Natural killer cell treated with Interleukin-12 subunit alpha and Interleukin-12 subunit beta and Interleukin-15 and Interleukin-18, amount 100 ng/mL, for 72 hours (primary cell): ENCODE data around the gene CXCR1. TPM values are rescaled to one million over a fixed set of nuclear protein-coding genes. Genes with fewer than 3 reads are reported as not detected.
"Not testable (repeated sequence)": the region's sequence is repeated elsewhere in the genome, so short reads cannot be mapped to it uniquely, and the experiment has no call there.

ENCODE experiments used
- ATAC-seq, 2 donors: fragments of 150-1000 bp; cut with Tn5 transposase in 1 of 2; sonication (Bioruptor Pico), chemical (Tn5 transposase) in 1 of 2; 2 replicates each; pipeline ENCODE4 v1.10.0; 2021
- DNase-seq: peaks from one replicate; pipeline ENCODE4 v3.0.0; 2022; ENCODE audit warnings: low spot score
- H3K27ac Mint-ChIP-seq, 2 donors: 1 replicate in 1 of 2; 2 replicates in 1 of 2; pipeline ENCODE4 v1.8.0; 2022; ENCODE audit warnings: mixed read lengths in 2 of 2, mild to moderate bottlenecking in 1 of 2, moderate library complexity in 1 of 2
- H3K27me3 Mint-ChIP-seq, 2 donors: 1 replicate in 1 of 2; 2 replicates in 1 of 2; pipeline ENCODE4 v1.8.0; 2022; ENCODE audit warnings: mixed read lengths in 2 of 2
- H3K36me3 Mint-ChIP-seq: one replicate; pipeline ENCODE4 v1.8.0; 2022; ENCODE audit warnings: mixed read lengths
- H3K4me1 Mint-ChIP-seq, 2 donors: 1 replicate in 1 of 2; 2 replicates in 1 of 2; pipeline ENCODE4 v1.8.0; 2022; ENCODE audit warnings: low read depth in 2 of 2, mixed read lengths in 2 of 2, mild to moderate bottlenecking in 1 of 2
- H3K4me3 Mint-ChIP-seq: one replicate; pipeline ENCODE4 v1.8.0; 2022; ENCODE audit warnings: mixed read lengths
- H3K9me3 Mint-ChIP-seq: 2 replicates; pipeline ENCODE4 v1.8.0; 2022; ENCODE audit warnings: mixed read lengths
- total RNA-seq, 2 donors: library from RNA; stranded (reverse); gene quantifications; one replicate each; pipeline ENCODE4 v1.2.3, GENCODE V29; 2022

Gene CXCR1
- total RNA-seq, 2 donors from 2014 or later, result 0.28 TPM; not detected in 1

DNA sequence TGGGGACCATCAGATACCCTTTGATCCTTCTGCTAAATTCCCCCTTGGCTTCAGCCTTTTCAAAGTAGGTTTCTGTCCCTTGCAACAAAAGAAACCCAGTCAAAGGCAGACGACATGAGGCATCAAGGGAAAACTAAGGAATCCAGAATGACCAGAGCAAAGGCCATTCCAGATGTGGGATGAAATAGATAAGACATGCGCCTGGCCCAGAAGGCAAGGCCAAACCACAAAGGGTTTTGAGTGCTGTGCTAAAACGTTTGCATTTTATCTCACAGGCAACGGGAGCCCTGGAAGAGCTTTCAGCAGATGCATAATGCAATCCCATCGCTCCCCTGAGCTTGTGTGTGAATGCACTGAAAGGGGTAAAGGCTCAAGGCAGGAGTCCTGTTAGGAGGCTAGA lies 17.7 kb downstream of the CXCR1 start:
- H3K27me3 Mint-ChIP-seq, result peaks cover 0 to 10% of the 10 kb centered on the region in 2 donors
- DNase-seq (no peak), ATAC-seq (no peak)
- no peak overlapping the region for H3K27ac Mint-ChIP-seq
- no peaks in the 10 kb centered on the region for H3K9me3 Mint-ChIP-seq
- peaks cover 12 to 13% of the 10 kb centered on the region in 2 donors for H3K4me1 Mint-ChIP-seq
- H3K36me3 Mint-ChIP-seq, result no peaks in the 10 kb centered on the region
- H3K4me3 Mint-ChIP-seq, result no peak overlapping the region

DNA sequence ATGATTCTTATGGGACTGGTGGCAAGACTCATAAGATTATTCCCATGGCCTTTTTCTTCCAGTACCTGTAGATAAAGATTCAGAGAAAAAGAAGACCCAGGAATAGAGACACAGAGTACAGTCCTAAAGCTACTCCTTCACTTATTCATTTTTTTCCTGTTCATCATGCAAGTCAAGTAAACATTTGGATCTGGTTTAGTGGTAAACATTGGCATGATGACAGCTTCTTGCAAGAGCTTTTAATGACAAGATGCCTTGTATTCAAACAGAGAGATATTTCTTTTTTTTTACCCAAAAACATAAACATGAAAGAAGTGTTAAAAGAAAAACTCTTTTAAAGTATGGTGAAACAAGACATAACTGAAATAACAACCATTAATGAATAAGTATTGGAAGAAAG lies 20.7 kb downstream of the CXCR1 start:
- Mint-ChIP-seq H3K36me3 (no peaks in the 10 kb centered on the region), H3K4me1 (peaks cover 12 to 13% of the 10 kb centered on the region in 2 donors), H3K4me3 (no peak overlapping the region), H3K27ac (no peak overlapping the region), H3K9me3 (no peaks in the 10 kb centered on the region), H3K27me3 (peaks cover 0 to 10% of the 10 kb centered on the region in 2 donors)
- ATAC-seq (no peak), DNase-seq (no peak)

- ATAC-seq, result no peak
- Mint-ChIP-seq H3K9me3 (no peaks in the 10 kb centered on the region), H3K4me1 (peaks cover 7 to 11% of the 10 kb centered on the region in 2 donors), H3K27me3 (peaks cover 0 to 10% of the 10 kb centered on the region in 2 donors), H3K4me3 (no peak overlapping the region), H3K27ac (no peak overlapping the region), H3K36me3 (no peaks in the 10 kb centered on the region)
- DNase-seq, result no peak
Measured at GRCh38 chr2:218145124-218145523, 21.6 kb downstream of the CXCR1 start.

- DNase-seq (no peak), ATAC-seq (no peak)
- peaks cover 17 to 29% of the 10 kb centered on the region in 2 donors for H3K4me1 Mint-ChIP-seq
- no peak overlapping the region for H3K27ac Mint-ChIP-seq
- no peak overlapping the region for H3K4me3 Mint-ChIP-seq
- H3K36me3 Mint-ChIP-seq, result peaks cover 11% of the 10 kb centered on the region
- H3K9me3 Mint-ChIP-seq, result no peaks in the 10 kb centered on the region
- peaks cover 0 to 6% of the 10 kb centered on the region in 2 donors for H3K27me3 Mint-ChIP-seq
Measured at GRCh38 chr2:218138047-218138446, 28.7 kb downstream of the CXCR1 start.

GRCh38 chr2:218137514-218137913 lies 29.2 kb downstream of the CXCR1 start:
- Mint-ChIP-seq H3K36me3 (peaks cover 11% of the 10 kb centered on the region), H3K9me3 (no peaks in the 10 kb centered on the region), H3K27ac (no peak overlapping the region), H3K4me1 (peaks cover 22 to 33% of the 10 kb centered on the region in 2 donors), H3K27me3 (peaks cover 0 to 6% of the 10 kb centered on the region in 2 donors), H3K4me3 (no peak overlapping the region)
- DNase-seq (no peak), ATAC-seq (no peak)

DNA sequence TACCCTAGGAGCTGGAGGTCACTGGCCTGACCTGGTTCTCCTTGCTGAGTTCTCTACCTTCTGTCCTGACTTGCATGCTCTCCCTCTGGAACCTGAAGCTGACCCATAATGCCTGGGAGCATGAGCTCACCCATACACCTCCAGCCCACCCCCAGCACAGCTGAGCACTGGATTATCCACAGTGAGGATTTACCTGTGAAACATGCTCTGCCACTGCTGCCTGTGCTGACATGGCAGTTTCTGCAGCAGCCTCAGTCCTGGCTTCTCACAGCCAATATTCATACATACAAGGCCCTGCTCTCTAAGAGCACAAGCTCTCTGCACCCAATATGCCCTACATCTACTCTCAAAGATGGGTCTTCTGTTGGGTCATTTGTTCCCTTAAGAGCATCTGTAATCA lies 35.9 kb downstream of the CXCR1 start:
- H3K27me3 Mint-ChIP-seq, result no peaks in the 10 kb centered on the region
- ATAC-seq, result peak in 1 of 2 donors; percentile 30
- H3K4me3 Mint-ChIP-seq, result peak overlapping the region; percentile 80

DNA sequence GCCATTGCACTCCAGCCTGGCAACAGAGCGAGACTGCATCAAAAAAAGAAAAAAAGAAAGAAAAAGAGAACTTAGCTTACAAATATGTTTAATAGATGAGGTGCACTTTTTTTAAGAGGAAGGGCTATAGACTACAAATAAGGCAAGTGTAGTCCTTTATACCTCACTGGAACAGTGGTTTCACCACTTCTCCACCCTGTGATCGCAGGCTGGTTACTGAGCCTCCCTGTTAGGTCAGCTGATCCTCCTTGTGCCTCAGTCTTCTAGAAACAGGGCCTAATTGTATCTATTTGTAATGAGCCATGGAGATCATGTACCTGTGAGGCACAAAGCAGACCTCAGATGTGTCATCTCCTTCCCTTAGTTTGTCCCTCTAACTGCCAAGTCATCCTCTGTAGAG lies 36.4 kb downstream of the CXCR1 start:
- no peaks in the 10 kb centered on the region for H3K27me3 Mint-ChIP-seq
- no peaks in the 10 kb centered on the region for H3K36me3 Mint-ChIP-seq
- peak overlapping the region; percentile 80 for H3K4me3 Mint-ChIP-seq
- DNase-seq (no peak), ATAC-seq (peak in 1 of 2 donors; percentile 64)
- H3K4me1 Mint-ChIP-seq, result peaks cover 54 to 60% of the 10 kb centered on the region in 2 donors
- peaks cover 3% of the 10 kb centered on the region for H3K9me3 Mint-ChIP-seq
- H3K27ac Mint-ChIP-seq, result peak overlapping the region; percentile 80 to 95

More for the DNA sequence above, 35.9 kb downstream of the CXCR1 start:
- no peak for DNase-seq
- peaks cover 3% of the 10 kb centered on the region for H3K9me3 Mint-ChIP-seq
- H3K4me1 Mint-ChIP-seq, result peaks cover 50 to 60% of the 10 kb centered on the region in 2 donors
- H3K27ac Mint-ChIP-seq, result peak overlapping the region; percentile 80 to 95
- H3K36me3 Mint-ChIP-seq, result peaks cover 4% of the 10 kb centered on the region

- H3K36me3 Mint-ChIP-seq, result no peaks in the 10 kb centered on the region
- DNase-seq (no peak), ATAC-seq (no peak)
- H3K27ac Mint-ChIP-seq, result peak overlapping the region; percentile 80 to 95
- peak overlapping the region; percentile 80 for H3K4me3 Mint-ChIP-seq
- H3K4me1 Mint-ChIP-seq, result peaks cover 61 to 62% of the 10 kb centered on the region in 2 donors
- no peaks in the 10 kb centered on the region for H3K27me3 Mint-ChIP-seq
- peaks cover 3% of the 10 kb centered on the region for H3K9me3 Mint-ChIP-seq
Measured at GRCh38 chr2:218129458-218130135, 37.2 kb downstream of the CXCR1 start.

DNA sequence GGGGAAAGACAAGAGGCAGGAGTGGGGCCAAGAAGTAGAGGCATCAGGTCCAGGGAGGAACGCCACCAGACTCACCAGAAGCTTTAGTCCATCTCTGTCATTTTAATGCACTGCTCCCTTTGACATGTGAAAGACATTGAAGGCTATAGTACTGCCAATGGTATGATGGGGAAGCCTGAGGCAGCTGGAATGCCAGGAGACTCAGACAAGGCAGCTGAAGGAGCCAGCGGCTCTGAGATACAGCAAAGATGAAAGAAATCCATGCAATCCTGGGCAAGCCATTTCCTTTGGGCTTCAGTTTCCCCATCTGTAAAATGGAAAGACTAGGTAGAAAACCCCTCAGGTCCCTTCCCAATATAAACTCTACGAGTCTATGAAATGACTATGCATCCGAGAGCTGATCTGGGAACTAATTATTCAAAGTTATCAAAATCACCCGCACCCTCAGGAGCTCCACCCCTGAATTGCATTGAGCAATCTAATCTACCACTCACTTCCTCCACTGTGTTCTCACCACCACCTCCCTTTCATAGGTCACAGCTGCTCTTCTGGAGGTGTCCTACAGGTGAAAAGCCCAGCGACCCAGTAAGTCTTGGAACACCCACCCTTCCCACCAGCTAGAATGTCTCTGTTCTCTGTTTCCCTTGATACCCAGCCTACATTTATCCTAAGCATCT lies 37.8 kb downstream of the CXCR1 start:
- Mint-ChIP-seq H3K4me3 (peak overlapping the region; percentile 80), H3K27ac (peak overlapping the region; percentile 80 to 95), H3K27me3 (no peaks in the 10 kb centered on the region), H3K36me3 (no peaks in the 10 kb centered on the region), H3K9me3 (peaks cover 3% of the 10 kb centered on the region), H3K4me1 (peaks cover 62% of the 10 kb centered on the region in 2 donors)
- no peak for DNase-seq
- ATAC-seq, result peak; percentile 55 to 66

- Mint-ChIP-seq H3K36me3 (peaks cover under 1% of the 10 kb centered on the region), H3K4me3 (peak overlapping the region; percentile 80), H3K4me1 (peaks cover 59 to 61% of the 10 kb centered on the region in 2 donors), H3K27me3 (no peaks in the 10 kb centered on the region), H3K27ac (peak overlapping the region; percentile 80 to 95), H3K9me3 (peaks cover 3% of the 10 kb centered on the region)
- DNase-seq (no peak), ATAC-seq (no peak)
Measured at GRCh38 chr2:218127929-218128455, 38.8 kb downstream of the CXCR1 start.

- no peaks in the 10 kb centered on the region for H3K27me3 Mint-ChIP-seq
- peaks cover 42 to 43% of the 10 kb centered on the region in 2 donors for H3K4me1 Mint-ChIP-seq
- peak; percentile 80 to 84 for ATAC-seq
- peaks cover 14% of the 10 kb centered on the region for H3K36me3 Mint-ChIP-seq
- DNase-seq, result no peak
- peak within 1 kb of the TSS; percentile 83 to 93 for H3K27ac Mint-ChIP-seq
- peak within 1 kb of the TSS; percentile 84 for H3K4me3 Mint-ChIP-seq
- H3K9me3 Mint-ChIP-seq, result peaks cover 5% of the 10 kb centered on the region
Measured at GRCh38 chr2:218125626-218126080, 41.1 kb downstream of the CXCR1 start, which contains the start of gene CXCR2. Gene CXCR2 (plus strand): TSS chr2:218126028. CDS start chr2:218134802, 8,774 bp downstream.

GRCh38 chr2:218125095-218125494 lies 41.7 kb downstream of the CXCR1 start:
- Mint-ChIP-seq H3K27ac (peak overlapping the region; percentile 83 to 93), H3K27me3 (no peaks in the 10 kb centered on the region), H3K9me3 (peaks cover 5% of the 10 kb centered on the region), H3K36me3 (peaks cover 15% of the 10 kb centered on the region), H3K4me1 (peaks cover 36 to 38% of the 10 kb centered on the region in 2 donors), H3K4me3 (peak overlapping the region; percentile 84)
- DNase-seq (no peak), ATAC-seq (peak; percentile 61 to 67)

DNA sequence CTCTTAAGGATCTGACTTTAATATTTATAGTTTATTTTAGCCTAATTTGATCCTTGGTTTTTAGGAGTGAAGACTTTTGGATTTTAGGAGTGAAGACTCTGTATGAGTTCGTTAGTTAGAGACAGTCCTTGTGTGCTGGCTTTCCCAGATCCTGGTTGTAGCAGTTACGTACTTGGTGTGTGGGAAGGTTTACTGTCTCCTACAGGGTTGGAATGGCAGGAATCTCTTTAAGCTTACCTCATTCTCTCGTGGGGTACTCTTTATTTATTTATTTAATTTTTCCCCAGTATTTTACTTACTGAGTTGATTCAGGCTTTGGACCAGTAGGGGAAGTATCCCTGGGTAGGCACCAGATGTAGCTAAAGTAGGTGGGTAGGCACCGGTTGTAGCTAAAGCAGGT lies 42.8 kb downstream of the CXCR1 start:
- ATAC-seq (no peak), DNase-seq (no peak)
- Mint-ChIP-seq H3K4me1 (peaks cover 27 to 28% of the 10 kb centered on the region in 2 donors), H3K9me3 (peaks cover 5% of the 10 kb centered on the region), H3K4me3 (no peak overlapping the region), H3K27me3 (no peaks in the 10 kb centered on the region), H3K27ac (no peak overlapping the region), H3K36me3 (peaks cover 15% of the 10 kb centered on the region)

DNA sequence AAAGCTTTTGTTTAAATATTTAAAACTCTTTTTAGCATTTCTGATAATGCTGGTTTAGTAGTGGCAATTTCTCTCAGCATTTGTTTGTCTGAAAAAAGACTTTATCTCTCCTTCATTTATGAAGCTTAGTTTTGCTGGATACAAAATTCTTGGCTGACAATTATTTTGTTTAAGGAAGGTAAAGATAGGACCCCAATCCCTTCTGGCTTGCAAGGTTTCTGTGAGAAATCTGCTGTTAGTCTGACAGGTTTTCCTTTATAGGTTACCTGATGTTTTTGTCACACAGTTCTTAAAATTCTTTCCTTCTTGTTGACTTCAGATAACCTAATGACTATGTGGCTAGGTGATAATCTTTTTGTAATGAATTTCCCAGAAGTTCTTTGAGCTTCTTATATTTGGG lies 44.5 kb downstream of the CXCR1 start:
- Mint-ChIP-seq H3K36me3 (peaks cover 15% of the 10 kb centered on the region), H3K4me1 (peaks cover 16 to 17% of the 10 kb centered on the region in 2 donors)
- not testable (repeated sequence) for DNase-seq, ATAC-seq, H3K27me3 Mint-ChIP-seq, H3K9me3 Mint-ChIP-seq, H3K27ac Mint-ChIP-seq, H3K4me3 Mint-ChIP-seq
